ENCODE measurements around the gene C16orf96. TPM values are rescaled to one million over a fixed set of nuclear protein-coding genes. Genes with fewer than 3 reads are reported as not detected.

C16orf96 gene
- total RNA-seq, 2 donors from 2014 or later = 0.08 TPM; not detected in 1

- no peaks in the 10 kb centered on the region for H3K9me3 ChIP-seq
- H3K27ac ChIP-seq = no peak overlapping the region
- no peak for DNase-seq
- no peak overlapping the region for H3K9ac ChIP-seq (ENCODE audit: low read depth in 2 of 2, low read length in 2 of 2)
- TF ChIP-seq CTCF (IDR thresholded peaks at IDR 0.05) = no peak
- H3K4me3 ChIP-seq = no peak overlapping the region
- H3K36me3 ChIP-seq = no peaks in the 10 kb centered on the region
- H3K27me3 ChIP-seq = no peaks in the 10 kb centered on the region
- intact Hi-C loops (cut with DNase I) = no loop called here
- H3K4me1 ChIP-seq = peaks cover 1% of the 10 kb centered on the region
These were observed 51.9 kb downstream of the C16orf96 start for GRCh38 chr16:4607841-4608703.

GRCh38 chr16:4608704-4608980, 52.5 kb downstream of the C16orf96 start:
- no peak for DNase-seq
- H3K4me1 ChIP-seq = peaks cover 7% of the 10 kb centered on the region
- H3K27ac ChIP-seq = no peak overlapping the region
- H3K9me3 ChIP-seq = no peaks in the 10 kb centered on the region
- H3K9ac ChIP-seq (ENCODE audit: low read depth in 2 of 2, low read length in 2 of 2) = no peak overlapping the region
- H3K27me3 ChIP-seq = no peaks in the 10 kb centered on the region
- TF ChIP-seq CTCF (IDR thresholded peaks at IDR 0.05) = no peak
- intact Hi-C loops (cut with DNase I) = no loop called here
- no peak overlapping the region for H3K4me3 ChIP-seq
- H3K36me3 ChIP-seq = no peaks in the 10 kb centered on the region

- no peak for TF ChIP-seq CTCF (IDR thresholded peaks at IDR 0.05)
- H3K27me3 ChIP-seq = no peaks in the 10 kb centered on the region
- intact Hi-C loops (cut with DNase I) = no loop called here
- DNase-seq = no peak
- H3K36me3 ChIP-seq = no peaks in the 10 kb centered on the region
- H3K4me3 ChIP-seq = no peak overlapping the region
- H3K27ac ChIP-seq = no peak overlapping the region
- no peaks in the 10 kb centered on the region for H3K9me3 ChIP-seq
- H3K9ac ChIP-seq (ENCODE audit: low read depth in 2 of 2, low read length in 2 of 2) = no peak overlapping the region
- H3K4me1 ChIP-seq = peaks cover 10% of the 10 kb centered on the region
These were observed 53.3 kb downstream of the C16orf96 start for GRCh38 chr16:4609200-4610010.

GRCh38 chr16:4610011-4611005, 54.2 kb downstream of the C16orf96 start:
- intact Hi-C loops (cut with DNase I) = no loop called here
- Histone ChIP-seq H3K36me3 (no peaks in the 10 kb centered on the region), H3K9ac (ENCODE audit: low read depth in 2 of 2, low read length in 2 of 2) (no peak overlapping the region), H3K27me3 (no peaks in the 10 kb centered on the region), H3K4me3 (no peak overlapping the region), H3K27ac (no peak overlapping the region), H3K9me3 (no peaks in the 10 kb centered on the region), H3K4me1 (peaks cover 12% of the 10 kb centered on the region)
- TF ChIP-seq CTCF (IDR thresholded peaks at IDR 0.05) = no peak
- no peak for DNase-seq

All from colonic mucosa (tissue), 4 donors.